Activated B cell treated with CpG ODN at 0.5 μM for 24 hours (primary cell): ENCODE results near the gene HOXB4. TPM values are rescaled to one million over a fixed set of nuclear protein-coding genes. Genes with fewer than 3 reads are reported as not detected.

ENCODE experiments used
- ATAC-seq: fragments of 200-7000 bp; cut with Tn5 transposase; one replicate; pipeline ENCODE4 v1.10.0; 2021; ENCODE audit warnings: low read depth, mild to moderate bottlenecking, moderate library complexity
- CTCF ChIA-PET: fragments of 350-600 bp; sonication (Branson Sonifier 250); formaldehyde crosslinking; loops from one replicate; lab custom pipeline; 2021; ENCODE audit warnings: antibody characterized with exemption; lab: Charles Lee
- POLR2A ChIA-PET: fragments of 350-600 bp; sonication (Branson Sonifier 250); formaldehyde crosslinking; loops from one replicate; lab custom pipeline; 2021; ENCODE audit warnings: antibody characterized with exemption; lab: Charles Lee
- DNase-seq: peaks from one replicate; pipeline ENCODE4 v3.0.0; 2022
- H3K27ac Mint-ChIP-seq: one replicate; pipeline ENCODE4 v1.8.0; 2020; ENCODE audit warnings: mixed read lengths
- H3K27me3 Mint-ChIP-seq: one replicate; pipeline ENCODE4 v1.8.0; 2021; ENCODE audit warnings: mixed read lengths
- H3K36me3 Mint-ChIP-seq: one replicate; pipeline ENCODE4 v1.8.0; 2021; ENCODE audit warnings: low read depth, mixed read lengths
- H3K4me1 Mint-ChIP-seq: one replicate; pipeline ENCODE4 v1.8.0; 2021; ENCODE audit warnings: mixed read lengths
- H3K4me3 Mint-ChIP-seq: one replicate; pipeline ENCODE4 v1.8.0; 2020; ENCODE audit warnings: mild to moderate bottlenecking, mixed read lengths
- H3K9me3 Mint-ChIP-seq: one replicate; pipeline ENCODE4 v1.8.0; 2020; ENCODE audit warnings: mixed read lengths
- intact Hi-C: fragments of 100-400 bp; cut with micrococcal nuclease; formaldehyde crosslinking; loops from one replicate; pipeline ENCODE4 v1.15.1; 2024
- total RNA-seq: library from RNA; stranded (reverse); gene quantifications from 2 replicates; pipeline ENCODE4 v1.2.3, GENCODE V29; 2022
- TF ChIP-seq, protein P1 (sequence below): fragments of 200-600 bp; IDR thresholded peaks from one replicate; pipeline ENCODE4 v1.8.0; 2022; ENCODE audit warnings: antibody characterized with exemption, mild to moderate bottlenecking

Gene HOXB4
- total RNA-seq, 1 donor from 2014 or later = 1.4 TPM

GRCh38 chr17:48542114-48542656 lies 36.0 kb downstream of the HOXB4 start:
- DNase-seq (peak; percentile 21), ATAC-seq (no peak)
- peak overlapping the region; percentile 87 for H3K4me3 Mint-ChIP-seq
- intact Hi-C loops = loop anchor here (5.0 kb wide), 1 partner anchor 1135 kb away; the partner anchor contains the start of gene SPOP
- H3K36me3 Mint-ChIP-seq = peaks cover 5% of the 10 kb centered on the region
- peaks cover 33% of the 10 kb centered on the region for H3K4me1 Mint-ChIP-seq
- POLR2A ChIA-PET = interaction anchor here (1.2 to 1.3 kb wide), 2 partner anchors 37 to 646 kb away, joined by 3 to 4 read pairs; partner anchors contain the start of gene SP2
- CTCF ChIA-PET = no interaction called here
- TF ChIP-seq, protein P1, sequence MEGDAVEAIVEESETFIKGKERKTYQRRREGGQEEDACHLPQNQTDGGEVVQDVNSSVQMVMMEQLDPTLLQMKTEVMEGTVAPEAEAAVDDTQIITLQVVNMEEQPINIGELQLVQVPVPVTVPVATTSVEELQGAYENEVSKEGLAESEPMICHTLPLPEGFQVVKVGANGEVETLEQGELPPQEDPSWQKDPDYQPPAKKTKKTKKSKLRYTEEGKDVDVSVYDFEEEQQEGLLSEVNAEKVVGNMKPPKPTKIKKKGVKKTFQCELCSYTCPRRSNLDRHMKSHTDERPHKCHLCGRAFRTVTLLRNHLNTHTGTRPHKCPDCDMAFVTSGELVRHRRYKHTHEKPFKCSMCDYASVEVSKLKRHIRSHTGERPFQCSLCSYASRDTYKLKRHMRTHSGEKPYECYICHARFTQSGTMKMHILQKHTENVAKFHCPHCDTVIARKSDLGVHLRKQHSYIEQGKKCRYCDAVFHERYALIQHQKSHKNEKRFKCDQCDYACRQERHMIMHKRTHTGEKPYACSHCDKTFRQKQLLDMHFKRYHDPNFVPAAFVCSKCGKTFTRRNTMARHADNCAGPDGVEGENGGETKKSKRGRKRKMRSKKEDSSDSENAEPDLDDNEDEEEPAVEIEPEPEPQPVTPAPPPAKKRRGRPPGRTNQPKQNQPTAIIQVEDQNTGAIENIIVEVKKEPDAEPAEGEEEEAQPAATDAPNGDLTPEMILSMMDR = no peak
- H3K9me3 Mint-ChIP-seq = no peaks in the 10 kb centered on the region
- peak overlapping the region; percentile 92 for H3K27ac Mint-ChIP-seq
- H3K27me3 Mint-ChIP-seq = peaks cover 40% of the 10 kb centered on the region

DNA sequence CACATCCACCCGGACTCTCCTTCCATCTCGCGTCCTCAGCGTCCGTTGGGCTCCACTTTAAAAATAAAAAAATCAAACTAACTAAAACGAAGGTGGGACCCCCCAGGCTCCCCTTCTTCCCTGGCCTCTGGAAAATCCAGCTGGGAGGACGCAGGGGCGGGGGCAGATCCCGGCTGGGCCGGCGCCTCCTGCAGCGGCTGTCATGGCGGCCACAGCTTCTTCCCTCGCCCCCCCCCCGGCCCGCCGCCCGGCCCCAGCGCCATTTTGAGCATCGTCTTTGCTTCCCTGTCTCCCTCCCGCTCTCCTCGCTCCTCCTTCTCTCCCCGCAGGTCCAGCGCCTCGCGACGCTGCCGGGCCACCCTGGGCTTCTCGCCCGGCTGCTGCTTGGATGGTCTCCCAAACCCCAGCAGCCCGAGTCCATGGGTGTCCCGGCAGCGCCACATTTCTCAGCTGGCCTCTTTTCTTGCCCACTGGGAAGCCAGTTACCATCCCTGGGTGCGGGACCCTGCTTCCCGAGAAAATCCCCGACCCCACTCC lies 36.5 kb downstream of the HOXB4 start:
- peak overlapping the region; percentile 92 for H3K27ac Mint-ChIP-seq
- ChIA-PET POLR2A (interaction anchor here (1.2 to 1.3 kb wide), 2 partner anchors 37 to 646 kb away, joined by 3 to 4 read pairs; partner anchors contain the start of gene SP2), CTCF (interaction anchor here (1.2 kb wide), 1 partner anchor 42 kb away, joined by 4 read pairs; no protein-coding TSS in a partner anchor)
- peaks cover 5% of the 10 kb centered on the region for H3K36me3 Mint-ChIP-seq
- ATAC-seq (peak; percentile 32), DNase-seq (peak; percentile 44)
- intact Hi-C loops = loop anchor here (2.0 to 5.0 kb wide), 2 partner anchors 29 to 1136 kb away; partner anchors contain the start of gene SPOP
- peak overlapping the region; percentile 87 for H3K4me3 Mint-ChIP-seq
- peaks cover 33% of the 10 kb centered on the region for H3K4me1 Mint-ChIP-seq
- H3K9me3 Mint-ChIP-seq = no peaks in the 10 kb centered on the region
- H3K27me3 Mint-ChIP-seq = peaks cover 42% of the 10 kb centered on the region
- TF ChIP-seq, protein P1 = no peak

DNA sequence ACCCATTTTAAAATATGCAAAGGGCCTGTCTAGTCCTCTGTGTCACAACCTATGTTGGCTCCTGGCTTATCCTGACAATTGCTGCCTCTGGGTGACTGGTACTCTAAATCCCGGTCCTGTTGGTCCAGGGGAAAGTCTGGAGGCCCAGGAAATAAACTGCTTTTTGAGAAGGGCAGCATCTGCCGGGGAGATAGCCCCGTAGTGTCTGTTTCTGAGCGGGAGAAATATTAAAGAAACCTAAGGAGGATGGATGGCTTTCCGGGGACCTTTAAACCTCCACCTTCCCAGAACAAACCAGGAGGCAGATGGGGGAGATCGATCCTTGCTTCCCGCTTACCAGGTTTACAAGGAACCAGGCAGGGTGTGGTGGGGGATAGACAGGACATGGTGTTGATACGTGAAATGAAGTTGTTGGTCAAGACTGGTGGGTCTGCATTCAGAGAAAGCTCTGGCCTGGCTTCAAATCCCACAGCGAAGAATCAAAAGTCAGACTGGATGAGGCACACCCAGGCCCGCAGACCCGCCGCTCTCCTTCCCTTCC lies 37.0 kb downstream of the HOXB4 start:
- no peak for ATAC-seq
- Mint-ChIP-seq H3K9me3 (no peaks in the 10 kb centered on the region), H3K36me3 (peaks cover 5% of the 10 kb centered on the region), H3K27ac (peak overlapping the region; percentile 92), H3K27me3 (peaks cover 37% of the 10 kb centered on the region), H3K4me1 (peaks cover 31% of the 10 kb centered on the region), H3K4me3 (peak overlapping the region; percentile 87)
- intact Hi-C loops = loop anchor here (2.0 to 5.0 kb wide), 2 partner anchors 28 to 1136 kb away; partner anchors contain the start of gene SPOP
- TF ChIP-seq, protein P1 = no peak
- ChIA-PET CTCF (interaction anchor here (0.6 to 1.2 kb wide), 2 partner anchors 21 to 43 kb away, joined by 3 to 4 read pairs; no protein-coding TSS in a partner anchor), POLR2A (interaction anchor here (1.2 to 1.3 kb wide), 2 partner anchors 38 to 645 kb away, joined by 3 to 4 read pairs; partner anchors contain the start of gene SP2)
- DNase-seq = no peak

DNA sequence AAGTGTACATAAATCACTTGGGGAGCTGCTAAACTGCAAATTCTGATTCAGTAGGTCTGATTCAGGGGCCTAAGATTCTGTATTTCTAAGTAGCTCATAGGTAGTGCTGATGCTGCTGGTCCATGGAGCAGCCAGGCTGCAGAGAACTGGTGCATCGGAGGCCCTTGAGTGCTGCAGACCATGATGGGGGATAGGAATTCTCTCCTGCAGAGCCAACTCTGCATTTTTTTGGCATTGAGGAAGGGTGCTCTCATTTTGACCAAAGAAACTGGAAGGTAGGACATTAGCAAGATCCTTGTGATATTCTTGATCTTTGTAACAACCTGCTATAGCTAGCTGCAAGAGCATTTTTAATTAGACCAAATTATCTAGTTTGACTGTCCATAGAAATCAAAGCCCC lies 37.9 kb downstream of the HOXB4 start:
- intact Hi-C loops = loop anchor here (2.0 to 5.0 kb wide), 2 partner anchors 27 to 1137 kb away; partner anchors contain the start of gene SPOP
- DNase-seq (no peak), ATAC-seq (no peak)
- H3K36me3 Mint-ChIP-seq = peaks cover 5% of the 10 kb centered on the region
- peaks cover 31% of the 10 kb centered on the region for H3K27me3 Mint-ChIP-seq
- H3K4me1 Mint-ChIP-seq = peaks cover 31% of the 10 kb centered on the region
- CTCF ChIA-PET = no interaction called here
- no peak overlapping the region for H3K4me3 Mint-ChIP-seq
- no peak overlapping the region for H3K27ac Mint-ChIP-seq
- TF ChIP-seq, protein P1 = no peak
- POLR2A ChIA-PET = no interaction called here
- H3K9me3 Mint-ChIP-seq = no peaks in the 10 kb centered on the region

DNA sequence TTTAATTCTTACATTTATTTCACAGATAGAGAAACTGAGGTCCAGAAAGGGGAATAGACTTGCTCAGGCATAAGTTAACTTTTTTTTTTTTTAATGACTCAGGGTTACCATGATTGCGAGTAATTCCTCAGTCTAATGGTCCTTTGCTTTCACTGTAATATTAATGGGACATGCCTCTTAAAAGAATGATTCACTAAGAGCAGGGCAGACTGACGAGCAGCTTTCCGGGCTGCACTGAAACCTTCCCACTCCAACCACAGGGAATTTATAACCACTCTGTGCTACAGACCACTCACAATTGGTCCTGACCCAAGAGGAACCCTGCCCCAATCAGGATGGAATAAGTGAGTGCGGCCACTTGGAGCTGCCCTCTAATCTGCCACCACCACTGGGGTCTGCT lies 39.0 kb downstream of the HOXB4 start:
- Mint-ChIP-seq H3K36me3 (peaks cover 5% of the 10 kb centered on the region), H3K27me3 (peaks cover 27% of the 10 kb centered on the region), H3K9me3 (no peaks in the 10 kb centered on the region), H3K27ac (no peak overlapping the region), H3K4me1 (peaks cover 27% of the 10 kb centered on the region), H3K4me3 (no peak overlapping the region)
- CTCF ChIA-PET = no interaction called here
- POLR2A ChIA-PET = no interaction called here
- DNase-seq (no peak), ATAC-seq (no peak)
- intact Hi-C loops = no loop called here
- TF ChIP-seq, protein P1 = no peak
